Neuronal stem cell (in vitro differentiated cells): Measurements from ENCODE around the gene ARHGEF7.

ENCODE experiments used
- DNase-seq: peaks from one replicate; pipeline ENCODE4 v3.0.0-alpha.2; 2013; ENCODE audit warnings: low spot score
- H2AFZ ChIP-seq: one replicate; pipeline ENCODE4 v1.6.1; 2013; ENCODE audit warnings: mild to moderate bottlenecking, low read length, inconsistent platforms
- H2AK5ac ChIP-seq: 2 replicates; pipeline ENCODE4 v1.6.1; 2013; ENCODE audit warnings: low read depth, mild to moderate bottlenecking, inconsistent platforms, low read length, moderate library complexity, mixed read lengths
- H2BK120ac ChIP-seq: 2 replicates; pipeline ENCODE4 v1.6.1; 2013; ENCODE audit warnings: low read depth, mild to moderate bottlenecking, inconsistent platforms, low read length, moderate library complexity, mixed read lengths
- H2BK12ac ChIP-seq: one replicate; pipeline ENCODE4 v1.6.1; 2013; ENCODE audit warnings: low read length, inconsistent platforms
- H2BK15ac ChIP-seq: 2 replicates; pipeline ENCODE4 v1.6.1; 2013; ENCODE audit warnings: mild to moderate bottlenecking, low read length, inconsistent platforms, mixed read lengths
- H2BK5ac ChIP-seq: one replicate; pipeline ENCODE4 v1.6.1; 2013; ENCODE audit warnings: inconsistent platforms, mild to moderate bottlenecking, low read length, moderate library complexity
- H3K14ac ChIP-seq: one replicate; pipeline ENCODE4 v1.6.1; 2013; ENCODE audit warnings: low read length, inconsistent platforms
- H3K18ac ChIP-seq: 2 replicates; pipeline ENCODE4 v1.6.1; 2013; ENCODE audit warnings: low read length, inconsistent platforms
- H3K23ac ChIP-seq: 2 replicates; pipeline ENCODE4 v1.6.1; 2013; ENCODE audit warnings: low read depth, mild to moderate bottlenecking, mixed read lengths, low read length, inconsistent platforms; ENCODE audit not compliant: poor library complexity
- H3K27ac ChIP-seq: replicated peaks from 3 replicates; pipeline ENCODE4 v1.5.1; 2013; ENCODE audit warnings: low read length, inconsistent platforms
- H3K27me3 ChIP-seq, 3 experiments: 2 replicates each; pipeline ENCODE4 v1.6.1; 2013; ENCODE audit warnings: low read length in 3 of 3, mild to moderate bottlenecking in 2 of 3, inconsistent platforms in 1 of 3, low read depth in 1 of 3, mixed read lengths in 1 of 3, moderate library complexity in 1 of 3; ENCODE audit not compliant: control insufficient read depth in 3 of 3, insufficient read depth in 3 of 3
- H3K36me3 ChIP-seq, 2 donors: replicated peaks in 1 of 2; 2 replicates each; pipeline ENCODE4 v1.6.1; 2013; ENCODE audit warnings: low read length in 2 of 2; ENCODE audit not compliant: control insufficient read depth in 2 of 2, insufficient read depth in 2 of 2
- H3K4ac ChIP-seq: 2 replicates; pipeline ENCODE4 v1.6.1; 2013; ENCODE audit warnings: inconsistent platforms, mild to moderate bottlenecking, low read length, moderate library complexity
- H3K4me1 ChIP-seq, 2 donors: 1 replicate in 1 of 2; 2 replicates in 1 of 2; pipeline ENCODE4 v1.6.1; 2013; ENCODE audit warnings: low read length in 2 of 2, low read depth in 1 of 2; ENCODE audit not compliant: control insufficient read depth in 2 of 2, insufficient read depth in 1 of 2
- H3K4me2 ChIP-seq: one replicate; pipeline ENCODE4 v1.6.1; 2013; ENCODE audit warnings: mild to moderate bottlenecking, low read length, inconsistent platforms; ENCODE audit not compliant: insufficient read depth, poor library complexity, severe bottlenecking
- H3K4me3 ChIP-seq, 2 donors: 2 replicates each; pipeline ENCODE4 v1.5.1; 2013; ENCODE audit warnings: low read length in 2 of 2, mild to moderate bottlenecking in 2 of 2, inconsistent platforms in 1 of 2, moderate library complexity in 1 of 2
- H3K79me1 ChIP-seq: one replicate; pipeline ENCODE4 v1.6.1; 2013; ENCODE audit warnings: low read depth, mild to moderate bottlenecking, inconsistent platforms, low read length, moderate library complexity
- H3K9ac ChIP-seq: one replicate; pipeline ENCODE4 v1.6.1; 2013; ENCODE audit warnings: mild to moderate bottlenecking, low read depth, low read length, inconsistent platforms; ENCODE audit not compliant: poor library complexity
- H3K9me3 ChIP-seq, 2 donors: replicated peaks in 1 of 2; 2 replicates each; pipeline versions ENCODE3 to v1.6.1; 2013; ENCODE audit warnings: low read length in 2 of 2, mild to moderate bottlenecking in 2 of 2, inconsistent platforms in 1 of 2, low read depth in 1 of 2, mixed read lengths in 1 of 2, moderate library complexity in 1 of 2; ENCODE audit not compliant: control insufficient read depth in 2 of 2, insufficient read depth in 1 of 2
- H4K8ac ChIP-seq: one replicate; pipeline ENCODE4 v1.6.1; 2013; ENCODE audit warnings: low read depth, mild to moderate bottlenecking, inconsistent platforms, low read length, moderate library complexity
- H4K91ac ChIP-seq: one replicate; pipeline ENCODE4 v1.6.1; 2013; ENCODE audit warnings: low read length, low read depth, mild to moderate bottlenecking, inconsistent platforms; ENCODE audit not compliant: poor library complexity
- WGBS, 2 donors: extraction: QIAGEN DNeasy Blood & Tissue Kit; methylation state at CpG; one replicate each; pipeline ENCODE4 v1.1.7; 2013; ENCODE audit warnings: missing lambda C conversion rate in 2 of 2, mixed read lengths in 1 of 2; ENCODE audit not compliant: insufficient read length in 2 of 2, insufficient replicate concordance in 1 of 2; ENCODE audit errors: extremely low coverage in 2 of 2; 5-methylcytosine and 5-hydroxymethylcytosine counted together

ARHGEF7 gene

DNA sequence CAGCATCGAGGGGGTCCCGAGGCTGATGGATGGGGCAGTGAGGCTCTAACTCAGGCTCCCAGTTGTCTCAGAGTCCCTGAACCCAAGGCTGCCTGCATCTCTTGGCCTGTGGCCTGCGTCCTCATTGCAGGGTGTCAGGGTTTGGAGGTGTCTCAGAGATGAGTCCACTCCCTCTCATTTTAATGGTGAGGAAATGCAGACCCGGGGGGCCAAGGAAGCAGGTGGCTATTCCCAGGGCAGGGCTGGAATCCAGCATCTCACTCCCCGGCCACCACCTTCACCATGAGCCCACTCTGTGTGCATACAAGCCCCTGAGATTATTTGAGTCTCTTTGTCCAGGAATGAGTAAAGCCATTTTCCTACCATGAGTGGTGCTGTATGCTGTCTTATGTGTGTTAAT, 226.8 kb downstream of the ARHGEF7 start:
- no peak overlapping the region for H3K23ac ChIP-seq
- no peak overlapping the region for H2BK5ac ChIP-seq
- no peak for DNase-seq
- no peaks in the 10 kb centered on the region for H3K9me3 ChIP-seq
- H3K27ac ChIP-seq = no peak overlapping the region
- peaks cover 0 to 5% of the 10 kb centered on the region in 2 donors for H3K4me1 ChIP-seq
- WGBS, 2 donors = no CpG with 5 or more reads among the region's 5 CpGs
- H2BK120ac ChIP-seq = no peak overlapping the region
- H4K91ac ChIP-seq = no peak overlapping the region
- H3K4me3 ChIP-seq = no peak overlapping the region
- no peak overlapping the region for H3K4me2 ChIP-seq
- no peak overlapping the region for H3K18ac ChIP-seq
- no peak overlapping the region for H3K9ac ChIP-seq
- H2AK5ac ChIP-seq = no peak overlapping the region
- H2AFZ ChIP-seq = no peak overlapping the region
- no peak overlapping the region for H3K4ac ChIP-seq
- no peaks in the 10 kb centered on the region for H3K36me3 ChIP-seq
- no peak overlapping the region for H4K8ac ChIP-seq
- no peak overlapping the region for H3K14ac ChIP-seq
- H3K79me1 ChIP-seq = no peaks in the 10 kb centered on the region
- no peaks in the 10 kb centered on the region for H3K27me3 ChIP-seq
- H2BK12ac ChIP-seq = no peak overlapping the region
- H2BK15ac ChIP-seq = no peak overlapping the region

DNA sequence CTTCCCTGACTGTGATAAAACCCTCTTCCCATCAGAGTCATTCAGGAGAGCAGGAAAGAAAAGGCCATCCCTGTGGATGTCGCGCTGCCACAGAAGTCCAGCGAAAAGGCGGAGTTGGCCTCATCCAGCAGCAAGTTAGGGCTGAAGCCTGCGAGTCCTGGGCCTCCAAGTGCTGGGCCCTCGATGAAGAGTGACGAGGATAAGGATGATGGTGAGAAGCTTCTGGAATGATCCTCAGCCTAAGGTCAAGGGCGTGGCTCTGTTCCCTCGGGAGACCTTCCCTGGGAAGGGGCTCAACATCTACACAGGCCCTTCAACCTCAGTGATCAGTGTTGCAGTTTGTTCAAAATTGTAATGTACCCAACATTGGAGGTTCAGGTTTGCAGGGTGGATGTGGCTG, 227.6 kb downstream of the ARHGEF7 start:
- no peak overlapping the region for H3K14ac ChIP-seq
- no peak for DNase-seq
- H3K4me2 ChIP-seq = no peak overlapping the region
- no peak overlapping the region for H2BK120ac ChIP-seq
- H2BK15ac ChIP-seq = no peak overlapping the region
- no peak overlapping the region for H2BK5ac ChIP-seq
- no peak overlapping the region for H3K9ac ChIP-seq
- H2BK12ac ChIP-seq = no peak overlapping the region
- no peak overlapping the region for H3K4me3 ChIP-seq
- no peak overlapping the region for H4K91ac ChIP-seq
- H3K4ac ChIP-seq = no peak overlapping the region
- H3K79me1 ChIP-seq = no peaks in the 10 kb centered on the region
- no peak overlapping the region for H3K27ac ChIP-seq
- H2AK5ac ChIP-seq = no peak overlapping the region
- H3K23ac ChIP-seq = no peak overlapping the region
- H4K8ac ChIP-seq = no peak overlapping the region
- H3K4me1 ChIP-seq = peaks cover 0 to 5% of the 10 kb centered on the region in 2 donors
- no peak overlapping the region for H3K18ac ChIP-seq
- no peaks in the 10 kb centered on the region for H3K27me3 ChIP-seq
- no peak overlapping the region for H2AFZ ChIP-seq
- no CpG with 5 or more reads among the region's 9 CpGs for WGBS, 2 donors
- no peaks in the 10 kb centered on the region for H3K36me3 ChIP-seq
- no peaks in the 10 kb centered on the region for H3K9me3 ChIP-seq

DNA sequence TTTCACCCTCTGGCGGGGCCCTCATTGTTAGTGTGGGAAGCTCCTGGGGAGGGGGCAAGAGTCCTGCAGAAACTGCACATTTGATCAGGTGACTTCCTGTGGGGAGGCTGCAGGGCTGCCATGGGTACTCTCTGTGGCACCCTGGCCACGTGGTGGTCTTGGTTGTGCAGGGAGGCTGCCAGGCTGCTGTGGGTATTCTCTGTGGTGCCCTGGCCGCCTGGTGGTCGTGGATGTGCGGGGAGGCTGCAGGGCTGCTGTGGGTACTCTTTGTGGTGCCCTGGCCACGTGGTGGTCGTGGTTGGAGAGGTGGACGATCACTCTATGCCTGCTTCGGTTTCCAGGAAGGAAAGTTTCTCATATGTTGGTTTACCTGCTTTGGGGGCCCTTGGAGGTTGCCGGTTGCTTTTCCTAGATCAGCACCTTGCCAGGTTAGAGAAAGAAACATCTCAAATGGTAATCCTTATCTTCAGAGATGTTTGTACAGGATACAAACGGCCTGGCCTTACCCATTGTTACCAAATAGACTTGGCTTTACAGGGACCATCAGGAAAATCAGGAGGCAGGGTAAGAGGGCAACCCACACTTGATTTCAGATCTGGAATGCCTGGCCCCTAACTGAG, 228.2 kb downstream of the ARHGEF7 start:
- Histone ChIP-seq H2BK120ac (no peak overlapping the region), H3K27me3 (no peaks in the 10 kb centered on the region), H3K23ac (peak overlapping the region; percentile 21), H2BK5ac (no peak overlapping the region), H4K8ac (no peak overlapping the region), H3K9me3 (no peaks in the 10 kb centered on the region), H3K14ac (no peak overlapping the region), H2AK5ac (no peak overlapping the region), H3K79me1 (no peaks in the 10 kb centered on the region), H3K4ac (no peak overlapping the region), H3K9ac (peak overlapping the region; percentile 22), H3K36me3 (no peaks in the 10 kb centered on the region), H4K91ac (no peak overlapping the region), H2BK12ac (no peak overlapping the region), H3K4me2 (no peak overlapping the region), H3K27ac (no peak overlapping the region), H3K18ac (peak overlapping the region; percentile 35), H3K4me1 (peaks cover 0 to 5% of the 10 kb centered on the region in 2 donors), H2BK15ac (no peak overlapping the region), H2AFZ (no peak overlapping the region), H3K4me3 (no peak overlapping the region)
- WGBS, 2 donors = no CpG with 5 or more reads among the region's 11 CpGs
- no peak for DNase-seq

DNA sequence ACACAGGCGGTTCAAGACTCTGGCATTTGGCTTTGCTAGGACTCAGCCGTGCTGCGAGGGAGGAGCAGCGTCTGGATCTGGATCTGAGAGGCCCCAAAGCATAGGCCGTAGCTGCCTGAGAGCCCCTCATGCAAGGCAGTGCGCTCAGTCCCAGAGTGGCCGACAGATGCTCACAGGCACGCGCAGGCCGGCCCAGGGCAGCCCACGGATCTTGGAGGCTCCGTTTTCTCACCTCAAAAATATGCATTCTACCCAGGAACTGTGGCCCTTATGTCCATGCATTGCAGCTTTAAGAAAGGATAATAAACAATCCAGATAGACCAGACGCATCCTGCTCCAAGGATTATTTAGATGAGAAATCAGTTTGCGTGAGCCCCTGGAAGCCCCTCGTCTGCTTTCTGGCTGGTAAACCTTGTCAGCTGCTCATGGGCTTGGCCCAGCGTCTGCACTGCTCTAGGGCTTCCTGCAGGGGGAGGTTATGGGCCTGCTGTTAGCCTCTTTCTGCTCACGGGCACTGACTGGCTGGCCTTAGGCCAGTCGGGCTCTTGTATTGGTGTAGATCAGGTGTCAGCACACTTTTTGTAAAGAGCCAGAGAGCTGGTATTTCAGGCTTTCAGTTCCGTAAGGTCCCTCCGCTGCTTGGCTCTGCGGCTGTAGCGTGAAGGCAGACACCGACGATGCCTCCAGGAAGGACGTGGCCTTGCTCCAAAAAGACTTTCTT, 229.5 kb downstream of the ARHGEF7 start:
- Histone ChIP-seq H2BK120ac (no peak overlapping the region), H3K4me1 (peaks cover 0 to 5% of the 10 kb centered on the region in 2 donors), H4K8ac (no peak overlapping the region), H4K91ac (no peak overlapping the region), H2BK12ac (no peak overlapping the region), H3K18ac (peak overlapping the region; percentile 82), H3K23ac (no peak overlapping the region), H2BK5ac (no peak overlapping the region), H3K36me3 (no peaks in the 10 kb centered on the region), H3K9ac (peak overlapping the region; percentile 73), H3K4me3 (no peak overlapping the region), H3K4me2 (no peak overlapping the region), H2AFZ (peak overlapping the region; percentile 36), H2BK15ac (peak overlapping the region; percentile 25), H3K79me1 (no peaks in the 10 kb centered on the region), H3K14ac (no peak overlapping the region), H3K27ac (no peak overlapping the region), H3K4ac (no peak overlapping the region), H3K27me3 (no peaks in the 10 kb centered on the region), H2AK5ac (peak overlapping the region; percentile 16), H3K9me3 (no peaks in the 10 kb centered on the region)
- DNase-seq = peak; percentile 71
- WGBS, 2 donors = no CpG with 5 or more reads among the region's 25 CpGs
